GM21423 (cell line): ENCODE measurements around the gene MICAL3.

Experiments
- ATAC-seq: cut with Tn5 transposase; IDR thresholded peaks from one replicate; pipeline ENCODE4 v1.9.1; 2021; ENCODE audit warnings: mild to moderate bottlenecking, moderate library complexity; ENCODE audit not compliant: unreplicated experiment

MICAL3 gene

GRCh38 chr22:17853073-17853472 lies 171.3 kb downstream of the MICAL3 start:
- no peak for ATAC-seq

DNA sequence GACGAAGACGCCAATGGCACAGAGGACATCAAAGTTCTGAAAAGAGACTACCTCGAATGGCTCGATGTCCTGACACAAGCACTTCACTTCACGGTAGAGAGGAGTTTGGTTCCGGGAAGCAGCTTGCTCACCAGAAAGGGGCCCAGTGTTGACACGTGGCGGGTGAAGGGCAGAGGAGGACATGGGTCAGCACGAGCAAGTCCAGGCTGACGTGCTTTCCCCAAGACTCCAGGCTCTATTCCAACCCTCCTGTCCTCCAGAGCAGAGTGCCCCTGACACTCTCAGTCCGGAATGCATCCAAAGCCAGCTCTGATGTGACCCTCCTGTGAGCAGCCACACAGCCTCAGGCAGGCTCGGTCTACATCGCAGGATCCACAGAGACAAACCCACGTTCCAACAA lies 172.6 kb downstream of the MICAL3 start:
- no peak for ATAC-seq

GRCh38 chr22:17847360-17848078 lies 176.8 kb downstream of the MICAL3 start:
- no peak for ATAC-seq

DNA sequence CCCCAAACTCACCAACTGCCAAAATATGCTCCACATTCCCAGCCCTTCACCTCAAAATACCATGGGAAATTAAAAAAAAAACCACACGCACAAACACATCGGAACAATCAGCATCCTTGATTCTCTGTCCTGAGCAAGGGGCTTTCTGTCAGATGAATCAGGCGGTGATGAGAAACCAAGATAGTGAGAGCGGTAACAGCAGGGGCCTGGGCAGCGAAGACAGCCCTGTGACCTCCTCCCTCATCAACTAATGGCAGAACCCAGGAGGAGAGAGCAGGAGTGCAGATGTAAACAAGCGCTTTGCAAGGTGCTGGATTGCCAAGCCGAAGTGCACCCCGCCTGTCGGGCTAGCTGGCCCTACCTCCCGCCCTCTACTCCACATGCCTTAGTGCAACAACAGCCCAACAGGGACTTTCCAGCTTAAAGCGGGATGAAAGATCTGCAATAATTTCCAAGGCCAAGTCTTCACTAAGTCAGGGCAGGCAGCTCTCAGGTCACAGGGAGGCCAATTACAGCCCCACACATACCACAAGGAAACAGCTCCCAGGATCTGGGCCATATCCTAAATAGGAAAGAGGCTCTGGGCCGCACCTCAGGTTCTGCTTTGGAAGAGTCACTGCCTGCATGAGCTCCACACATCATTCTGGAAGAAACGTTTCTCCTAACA lies 177.9 kb downstream of the MICAL3 start:
- no peak for ATAC-seq

DNA sequence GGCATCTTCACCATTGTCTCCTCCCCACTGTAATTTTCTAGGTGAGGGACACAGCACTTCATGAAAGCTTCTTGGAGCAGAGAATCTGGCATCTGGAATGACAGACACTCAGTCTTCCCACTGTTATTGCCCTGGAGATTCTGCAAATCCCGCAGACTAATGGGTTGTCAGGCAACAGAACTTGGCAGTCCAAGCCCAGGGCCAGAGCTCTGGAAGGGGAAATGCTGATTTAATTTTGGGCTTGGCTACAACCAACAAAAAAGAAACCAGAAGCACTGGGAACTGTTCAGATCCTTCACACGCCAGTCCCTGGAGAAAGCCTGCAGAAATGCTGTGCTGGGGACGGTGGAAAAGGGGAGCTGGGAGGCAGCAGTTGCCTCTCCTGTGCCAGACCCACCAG lies 178.6 kb downstream of the MICAL3 start:
- ATAC-seq = no peak

- ATAC-seq = no peak
Observed at GRCh38 chr22:17845327-17845726, 179.0 kb downstream of the MICAL3 start.

- ATAC-seq = no peak
Observed at GRCh38 chr22:17844150-17844549, 180.2 kb downstream of the MICAL3 start.

GRCh38 chr22:17842386-17842785 lies 182.0 kb downstream of the MICAL3 start:
- ATAC-seq = no peak

DNA sequence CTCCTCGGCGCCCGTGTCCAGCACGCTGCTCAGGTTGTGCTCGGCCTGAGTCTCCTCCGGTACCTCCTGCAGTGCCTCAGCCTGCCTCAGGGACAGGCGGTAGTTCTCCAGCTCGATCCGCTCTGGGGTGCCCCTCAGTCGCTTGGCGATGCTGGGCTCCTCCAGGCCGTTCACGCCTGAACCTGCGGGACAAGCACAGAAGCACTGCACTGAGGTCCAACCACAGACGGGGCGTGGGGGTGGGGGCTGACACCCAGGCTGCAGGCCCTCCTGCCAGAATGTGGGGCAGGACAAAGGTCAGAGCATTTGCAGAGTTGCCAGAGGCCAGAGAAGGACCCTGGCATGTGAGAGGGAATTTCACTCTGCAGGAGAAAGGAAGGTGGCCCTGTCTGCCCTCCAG lies 182.5 kb downstream of the MICAL3 start:
- no peak for ATAC-seq

DNA sequence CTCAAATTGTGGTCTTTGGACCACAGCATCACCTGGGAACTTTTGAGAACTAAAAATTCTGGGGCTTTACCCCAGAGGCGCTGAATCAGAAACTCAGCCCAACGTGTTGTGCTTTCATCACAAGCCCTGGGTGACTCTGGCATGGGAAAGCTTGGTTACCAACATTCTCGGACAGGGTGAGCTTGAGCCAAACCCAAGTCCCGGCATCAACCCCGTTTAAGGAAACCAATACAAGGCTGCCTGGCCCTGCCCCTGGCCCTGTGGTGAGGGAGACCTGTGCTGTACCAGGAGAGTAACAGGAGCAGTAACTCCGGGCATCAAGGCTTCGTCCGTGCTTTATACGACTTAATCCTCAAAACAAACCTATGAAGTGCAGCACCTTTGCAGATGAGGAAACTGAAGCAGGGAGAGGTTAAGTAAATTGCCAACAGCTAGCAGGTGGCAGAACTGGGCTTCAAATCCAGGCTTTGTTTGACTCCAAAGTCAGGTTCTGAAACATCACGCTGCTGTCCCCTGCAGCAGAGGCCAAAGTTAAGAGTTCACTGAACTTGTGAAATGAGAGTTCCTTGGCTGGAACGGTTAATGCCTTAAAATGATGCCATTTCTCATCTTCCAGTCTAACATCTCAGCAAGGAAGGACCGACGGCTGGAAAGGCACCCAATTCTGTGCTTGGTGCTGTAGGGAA lies 186.0 kb downstream of the MICAL3 start:
- no peak for ATAC-seq

GRCh38 chr22:17836992-17837742 lies 187.2 kb downstream of the MICAL3 start:
- ATAC-seq = no peak

DNA sequence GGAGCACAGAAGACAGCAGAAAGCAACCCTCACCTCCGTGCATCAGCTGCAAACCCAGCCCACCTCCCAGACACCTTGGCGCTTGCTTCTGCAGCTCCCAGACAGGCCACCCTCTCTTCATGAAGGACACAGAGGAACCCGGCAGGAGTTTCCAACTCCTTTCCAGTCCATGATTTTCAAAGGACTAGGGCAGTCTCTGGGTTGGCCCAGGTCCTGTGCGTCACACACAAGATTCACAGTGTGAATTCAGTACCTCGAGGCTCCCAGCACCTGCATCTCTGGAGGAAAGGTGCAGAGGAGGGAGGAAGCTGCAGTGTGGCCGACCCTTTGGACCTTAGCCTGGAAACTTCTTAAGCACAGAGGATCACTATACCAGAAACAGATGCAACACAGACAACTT lies 189.1 kb downstream of the MICAL3 start:
- no peak for ATAC-seq

- ATAC-seq = no peak
Observed at GRCh38 chr22:17833489-17833888, 190.9 kb downstream of the MICAL3 start.

DNA sequence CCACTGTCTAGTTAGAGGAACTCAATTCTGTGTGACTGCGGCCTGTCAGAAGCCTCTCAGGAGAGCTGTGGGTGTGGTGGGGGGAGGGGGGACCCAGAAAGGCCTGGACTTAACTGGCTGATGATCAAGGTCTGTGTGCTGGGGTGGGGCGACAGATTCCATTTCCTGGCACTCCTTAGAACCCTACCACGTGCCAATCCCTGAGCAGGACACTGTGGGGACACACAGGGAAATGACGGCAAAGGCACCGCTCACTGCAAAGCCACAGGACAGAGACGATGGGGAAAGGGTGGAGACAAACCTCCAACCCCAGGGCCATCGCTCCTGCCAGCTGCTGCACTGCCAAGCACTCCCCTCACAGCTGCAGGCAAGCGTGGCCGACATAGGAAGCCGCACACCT lies 191.7 kb downstream of the MICAL3 start:
- ATAC-seq = no peak

DNA sequence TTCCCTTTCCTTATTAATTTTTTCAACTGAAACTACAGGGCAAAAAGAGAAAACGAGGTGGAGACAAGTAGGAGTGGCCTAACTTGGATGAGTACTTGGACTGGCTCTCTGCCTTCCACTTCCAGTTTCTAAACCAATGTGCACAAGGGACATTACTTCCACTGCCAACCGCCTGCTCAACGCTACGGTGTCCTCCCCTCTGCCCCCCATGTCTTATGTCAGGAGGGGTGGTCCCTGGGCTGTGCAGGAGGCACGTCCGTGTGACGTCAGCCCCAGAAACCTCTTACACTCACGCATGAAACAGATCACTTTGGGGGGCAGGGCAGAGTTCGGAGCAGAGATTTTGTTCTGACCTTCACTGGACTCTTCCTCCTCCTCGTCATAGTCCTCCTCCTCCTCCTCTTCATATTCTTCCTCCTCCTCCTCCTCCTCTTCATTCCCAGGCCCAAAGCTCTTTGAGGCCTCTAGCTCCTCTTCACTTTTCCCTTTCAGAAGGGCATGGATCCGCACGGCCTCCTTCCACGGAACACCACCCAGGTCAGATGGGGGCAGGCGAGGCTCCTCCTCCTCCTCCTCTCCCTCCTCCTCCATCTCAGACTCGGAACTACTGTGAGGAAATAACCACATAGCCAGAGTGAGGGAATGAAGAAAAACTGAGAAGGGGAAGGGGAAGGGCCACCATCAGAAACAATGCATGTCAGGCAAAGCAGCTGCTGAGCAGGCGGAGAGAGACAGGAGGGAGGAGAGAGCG lies 192.7 kb downstream of the MICAL3 start:
- ATAC-seq = no peak

DNA sequence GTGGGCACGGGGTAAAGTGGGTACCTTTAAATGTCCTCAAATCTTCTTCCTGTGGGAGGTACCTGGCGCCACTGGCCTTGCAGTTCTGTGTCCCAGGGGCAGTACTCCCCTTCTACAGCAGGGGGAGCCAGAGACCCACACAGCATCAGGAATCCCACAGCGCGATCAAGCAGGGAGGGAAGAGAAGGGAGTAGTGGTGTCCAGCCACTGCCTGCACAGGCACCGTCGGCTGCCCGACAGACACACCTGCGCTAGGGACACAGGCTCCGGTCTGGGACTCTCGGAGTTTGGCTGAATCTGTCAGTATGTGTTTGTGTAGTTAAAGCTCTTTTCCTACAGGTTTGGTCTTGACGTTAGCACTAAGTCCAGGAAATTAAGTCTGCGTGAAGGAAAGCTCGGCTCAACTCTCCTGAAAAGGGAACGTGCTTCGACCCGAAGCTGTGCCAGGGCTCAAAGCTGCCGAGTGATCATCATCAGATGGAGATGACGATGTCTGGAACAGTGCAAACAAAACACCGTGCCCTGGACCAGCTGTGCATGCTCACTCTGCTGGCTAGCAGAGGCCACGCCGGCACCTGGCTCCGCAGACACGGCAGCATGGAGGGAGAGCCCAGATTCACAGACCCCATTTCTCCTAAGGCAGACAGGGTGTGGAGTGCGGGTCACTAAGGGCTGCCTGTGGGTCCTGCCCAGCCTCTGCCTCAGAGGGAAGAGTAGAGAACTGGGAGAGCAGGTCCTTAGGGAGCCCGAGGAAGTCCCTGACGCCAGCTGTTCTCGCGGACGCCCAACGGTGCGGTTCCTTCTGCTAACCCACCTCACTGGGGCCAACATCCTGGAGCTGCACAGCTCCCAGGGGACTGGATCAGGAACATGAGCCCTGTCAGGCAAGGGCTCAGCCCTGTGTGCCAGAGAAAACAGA lies 194.1 kb downstream of the MICAL3 start:
- ATAC-seq = no peak

DNA sequence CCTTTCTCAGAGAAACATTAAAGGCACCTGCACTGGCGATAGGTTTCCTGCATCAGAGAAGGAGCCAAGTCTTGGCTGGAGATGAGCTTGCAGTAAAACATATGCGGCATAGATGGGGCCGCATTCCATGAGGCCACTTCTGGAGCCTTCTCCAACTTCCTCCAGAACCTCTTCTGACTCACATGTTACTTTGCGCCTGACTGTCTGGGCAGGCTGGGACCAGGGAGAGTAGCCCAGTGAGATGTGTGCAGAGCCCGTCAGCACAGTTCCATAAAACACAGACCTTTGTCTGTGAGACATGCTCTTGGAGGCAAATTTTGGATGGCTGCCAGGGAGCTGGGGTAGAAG lies 194.7 kb downstream of the MICAL3 start:
- ATAC-seq = no peak

DNA sequence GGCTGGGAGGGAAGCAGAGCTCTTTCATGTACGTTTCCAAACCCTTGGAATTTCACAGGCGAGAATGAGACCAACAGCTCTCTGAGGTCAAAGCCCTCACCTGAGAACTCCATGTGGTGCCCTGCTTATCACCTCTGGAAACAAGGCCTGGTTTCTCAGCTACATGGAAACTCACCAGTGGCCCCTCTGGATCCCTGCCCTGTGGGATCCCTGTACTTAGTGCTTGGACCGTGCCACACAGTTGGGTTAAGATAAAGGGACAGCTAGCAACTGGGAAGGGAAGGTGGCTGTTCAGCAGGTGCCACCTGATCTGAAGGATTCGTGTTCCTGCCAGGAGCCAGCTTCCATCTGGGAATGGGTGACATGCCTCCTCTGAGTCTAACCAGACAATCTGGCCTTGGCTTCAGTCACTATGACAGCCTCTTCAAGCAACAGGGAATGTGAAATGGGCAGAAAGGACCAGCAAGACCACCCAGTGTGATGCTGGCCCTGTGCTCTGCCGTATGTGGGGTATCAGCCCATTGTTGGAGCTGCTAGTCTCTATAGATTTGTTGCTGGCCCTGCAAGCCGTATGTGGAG lies 195.8 kb downstream of the MICAL3 start:
- no peak for ATAC-seq

GRCh38 chr22:17827466-17827865 lies 196.9 kb downstream of the MICAL3 start:
- no peak for ATAC-seq
